ENCODE measurements around the gene LRRC38. TPM values are rescaled to one million over a fixed set of nuclear protein-coding genes. Genes with fewer than 3 reads are reported as not detected.
A peak's percentile ranks its signal among the peaks of the same experiment; 100 is the strongest.
"Not testable (repeated sequence)": the region's sequence is repeated elsewhere in the genome, so short reads cannot be mapped to it uniquely, and the experiment has no call there.

LRRC38 gene
- 1.4 TPM for total RNA-seq

GRCh38 chr1:13513895-13514546, at the start of gene LRRC38:
TSS of gene LRRC38 (minus strand) at chr1:13514003. CDS start at chr1:13513593, 410 bp downstream.
- no peak for DNase-seq

DNA sequence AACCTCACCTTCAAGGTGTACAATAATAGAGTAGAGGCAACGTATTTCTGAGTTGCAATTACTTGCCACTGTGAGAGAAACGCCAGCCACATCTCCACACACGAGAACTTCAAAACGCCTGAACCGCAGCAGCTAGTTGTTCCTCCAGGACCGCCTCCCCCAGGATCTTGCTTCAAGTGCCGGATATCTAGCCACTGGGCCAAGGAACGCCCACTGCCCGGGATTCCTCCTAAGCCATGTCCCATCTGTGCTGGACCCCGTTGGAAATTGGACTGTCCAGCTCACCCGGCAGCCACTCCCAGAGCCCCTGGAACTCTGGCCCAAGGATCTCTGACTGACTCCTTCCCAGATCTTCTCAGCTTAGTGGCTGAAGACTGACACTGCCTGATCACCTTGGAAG, 49.2 kb upstream of the LRRC38 start:
- not testable (repeated sequence) for DNase-seq

DNA sequence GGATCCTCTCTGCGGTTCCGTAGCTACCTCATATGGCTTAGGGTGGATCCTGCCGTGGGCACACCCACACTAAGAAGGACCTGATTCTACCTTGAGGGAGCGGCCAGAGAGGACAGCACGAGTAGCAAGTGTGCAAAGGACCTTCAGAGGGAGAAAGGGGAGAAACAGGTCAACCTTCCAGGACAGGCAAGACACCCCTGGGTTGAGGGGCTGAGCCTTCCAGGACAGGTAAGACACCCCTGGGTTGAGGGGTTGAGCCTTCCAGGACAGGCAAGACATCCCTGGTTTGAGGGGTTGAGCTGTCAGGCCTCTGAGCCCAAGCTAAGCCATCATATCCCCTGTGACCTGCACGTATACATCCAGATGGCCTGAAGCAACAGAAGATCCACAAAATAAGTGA, 46.7 kb upstream of the LRRC38 start:
- DNase-seq, result no peak

DNA sequence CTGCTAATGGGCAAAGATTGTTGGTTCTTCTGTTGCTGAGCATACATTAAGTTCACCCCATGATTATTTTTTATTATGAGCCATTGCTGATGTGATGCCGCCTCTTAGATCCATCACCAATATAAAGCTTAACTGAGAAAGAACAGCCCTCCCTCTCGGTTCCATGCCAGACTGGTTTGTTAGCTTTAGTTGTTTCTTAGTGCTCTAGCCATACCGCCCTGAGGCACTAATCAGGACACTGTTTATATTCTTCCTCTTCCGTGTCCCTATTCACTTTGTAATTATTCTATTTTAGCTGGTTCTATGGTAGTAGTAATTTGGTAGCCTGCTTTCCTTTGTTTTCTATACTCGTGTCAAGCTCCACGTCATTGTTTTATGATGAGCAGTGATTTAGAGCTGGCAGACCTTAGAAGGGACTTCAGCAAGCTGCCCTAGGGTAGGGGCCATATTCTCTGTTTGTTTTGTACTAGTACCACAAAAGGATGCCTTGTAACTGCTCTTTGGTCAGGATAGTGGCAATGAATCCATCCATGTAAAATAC, 42.5 kb upstream of the LRRC38 start:
- DNase-seq, result no peak

DNA sequence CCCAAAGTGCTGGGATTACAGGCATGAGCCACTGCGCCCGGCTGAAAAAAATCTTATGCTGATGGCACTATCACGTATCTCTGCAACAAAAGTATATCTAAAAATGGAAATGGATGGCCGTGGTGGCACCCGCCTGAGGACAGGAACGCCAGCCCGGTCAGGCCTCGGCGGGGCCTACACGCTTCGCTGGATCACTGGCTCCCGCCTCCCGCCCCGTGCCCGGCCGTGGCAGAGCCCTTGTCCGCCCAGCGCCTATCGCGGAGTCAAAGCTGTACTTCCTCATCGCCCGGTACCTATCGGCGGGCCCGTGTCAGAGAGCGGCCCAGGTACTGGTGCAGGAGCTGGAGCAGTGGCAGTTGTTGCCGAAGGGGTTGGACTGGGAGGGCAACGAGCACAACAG, 41.0 kb upstream of the LRRC38 start:
- DNase-seq, result no peak

DNA sequence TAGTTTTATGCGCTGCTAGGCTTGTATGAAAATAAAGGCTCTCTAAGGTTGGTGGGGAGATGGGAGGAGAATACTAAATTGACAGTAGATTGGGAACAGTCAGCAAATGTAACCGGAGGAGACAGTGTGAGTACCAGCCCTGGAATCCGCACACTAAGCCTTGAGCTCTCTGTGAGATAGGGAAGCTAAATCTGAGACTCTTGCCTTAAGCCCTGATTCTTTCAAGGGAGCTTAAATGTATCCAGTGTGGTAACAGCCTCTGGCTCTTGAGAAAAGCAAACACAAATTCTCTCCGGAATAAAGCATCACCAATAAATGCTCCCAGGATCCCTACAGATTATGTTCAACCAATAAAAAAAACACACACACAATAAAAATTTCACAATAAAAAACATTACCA, 36.9 kb upstream of the LRRC38 start:
- DNase-seq, result peak; percentile 53

DNA sequence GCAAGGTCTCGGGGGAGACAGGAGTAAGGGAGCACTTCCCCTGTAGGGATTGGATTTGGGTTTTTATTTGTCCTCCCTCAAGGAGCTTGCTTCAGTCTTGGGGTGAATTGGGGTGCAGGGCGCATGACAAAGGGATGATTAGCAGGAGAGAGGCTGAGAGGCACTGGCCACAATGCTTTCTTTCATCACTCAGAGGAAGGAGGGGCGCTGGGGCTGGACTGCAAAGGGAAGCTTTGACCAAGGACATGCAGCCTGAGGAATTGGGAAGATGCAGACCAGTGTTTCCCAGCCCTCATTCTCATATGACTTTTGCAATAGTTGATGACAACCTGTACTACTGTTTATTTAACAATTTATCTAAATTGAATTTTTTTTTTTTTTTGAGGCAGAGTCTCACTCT, 35.7 kb upstream of the LRRC38 start:
- no peak for DNase-seq

- DNase-seq, result no peak
Measured at GRCh38 chr1:13549021-13549420, 35.2 kb upstream of the LRRC38 start.

DNA sequence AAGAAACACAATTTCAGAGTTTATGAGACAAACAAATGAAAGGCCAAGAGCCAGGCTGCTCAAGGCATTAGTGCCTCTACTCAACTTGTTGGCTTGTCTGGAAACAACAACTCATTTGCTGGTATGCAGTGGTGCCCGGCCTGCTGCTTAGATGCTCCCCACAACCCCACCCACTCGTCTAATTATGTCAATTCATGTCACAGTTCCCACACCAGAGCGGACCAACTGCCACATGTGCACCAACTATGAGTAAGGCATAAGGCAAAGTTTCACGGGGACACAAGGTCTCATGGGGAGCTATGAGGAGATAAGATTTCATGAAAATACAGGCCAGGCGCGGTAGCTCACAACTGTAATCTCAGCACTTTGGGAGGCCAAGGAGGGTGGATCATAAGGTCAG, 34.5 kb upstream of the LRRC38 start:
- no peak for DNase-seq

GRCh38 chr1:13546791-13547190, 33.0 kb upstream of the LRRC38 start:
- no peak for DNase-seq

- DNase-seq, result no peak
Measured at GRCh38 chr1:13544221-13544556, 30.4 kb upstream of the LRRC38 start.

- no peak for DNase-seq
Measured at GRCh38 chr1:13543451-13544220, 29.8 kb upstream of the LRRC38 start.

DNA sequence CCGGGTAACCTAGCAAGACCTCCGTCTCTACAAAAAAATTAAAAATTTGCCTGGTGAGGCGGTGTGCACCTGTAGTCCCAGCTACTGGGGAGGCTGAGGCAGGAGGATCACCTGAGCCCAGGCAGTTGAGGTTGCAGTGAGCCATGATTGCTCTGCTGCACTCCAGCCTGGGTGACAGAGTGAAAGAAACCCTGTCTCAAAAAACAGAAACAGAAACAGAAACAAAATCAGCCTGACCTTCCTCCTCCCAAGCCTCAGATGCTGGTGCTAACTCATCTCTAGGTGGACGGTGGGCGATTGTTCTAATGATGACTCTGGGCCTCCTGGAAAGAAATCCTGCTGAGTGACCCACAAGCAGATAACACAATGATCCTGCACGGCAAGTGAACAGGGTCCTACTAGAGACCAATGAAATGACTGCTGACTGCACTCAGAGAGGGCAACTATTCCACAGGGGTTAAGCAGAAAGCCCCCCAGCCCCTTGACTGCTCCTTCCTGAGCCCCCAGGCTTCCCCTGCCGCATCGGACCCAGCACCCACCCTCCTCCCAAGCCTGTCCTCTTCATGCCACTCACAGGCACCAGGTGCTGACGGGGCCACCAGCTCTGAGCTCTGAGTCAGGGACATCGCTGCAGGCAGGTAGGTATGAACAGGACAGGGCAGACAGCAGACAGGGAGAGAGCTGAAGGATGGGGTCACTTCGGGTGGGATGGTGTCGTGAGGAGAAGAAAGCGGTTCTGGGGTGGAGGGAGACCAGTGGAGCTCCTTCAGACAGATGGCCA, 27.8 kb upstream of the LRRC38 start:
- DNase-seq, result no peak

- DNase-seq, result no peak
Measured at GRCh38 chr1:13540866-13541265, 27.1 kb upstream of the LRRC38 start.

DNA sequence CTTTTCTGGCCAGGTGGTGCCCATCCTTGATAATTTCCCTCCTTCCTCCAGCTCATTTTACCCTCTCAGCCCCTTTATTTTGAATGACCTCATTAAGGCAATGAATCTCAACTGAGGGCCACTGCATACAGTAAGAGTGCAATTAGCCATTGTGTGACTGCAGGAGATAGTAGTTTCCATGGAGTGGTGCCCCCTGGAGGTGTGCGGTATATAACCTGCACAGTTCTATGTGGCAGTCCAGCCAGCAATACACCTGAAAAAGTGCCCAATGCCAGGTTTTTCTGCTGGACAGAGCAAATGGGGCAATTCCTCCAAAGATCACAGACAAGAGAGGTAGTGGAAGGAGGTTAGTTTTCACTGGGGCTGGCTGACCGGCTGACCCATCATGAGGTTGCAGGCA, 25.9 kb upstream of the LRRC38 start:
- DNase-seq, result no peak

DNA sequence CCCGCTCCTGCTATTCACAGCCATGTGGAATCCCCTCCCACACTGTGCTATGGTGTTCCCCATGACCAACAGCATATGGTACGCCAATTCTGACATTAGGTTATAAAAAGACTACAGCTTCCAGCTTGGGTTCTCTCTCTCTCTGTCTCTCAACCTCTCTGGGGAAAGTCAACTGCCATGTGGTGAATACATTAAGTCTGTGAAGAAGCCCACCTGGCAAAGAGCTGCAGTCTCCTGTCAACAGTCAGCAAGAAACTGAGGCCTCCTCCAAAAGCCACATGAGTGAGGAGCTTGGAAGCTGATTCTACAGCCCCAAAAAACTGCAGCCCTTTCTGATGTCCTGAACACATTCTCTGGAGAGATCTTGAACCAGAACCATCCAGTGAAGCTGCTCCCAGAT, 25.0 kb upstream of the LRRC38 start:
- DNase-seq, result no peak

- no peak for DNase-seq
Measured at GRCh38 chr1:13536571-13536970, 22.8 kb upstream of the LRRC38 start.

GRCh38 chr1:13535227-13535626, 21.4 kb upstream of the LRRC38 start:
- no peak for DNase-seq

GRCh38 chr1:13528320-13528719, 14.5 kb upstream of the LRRC38 start:
- DNase-seq, result no peak

DNA sequence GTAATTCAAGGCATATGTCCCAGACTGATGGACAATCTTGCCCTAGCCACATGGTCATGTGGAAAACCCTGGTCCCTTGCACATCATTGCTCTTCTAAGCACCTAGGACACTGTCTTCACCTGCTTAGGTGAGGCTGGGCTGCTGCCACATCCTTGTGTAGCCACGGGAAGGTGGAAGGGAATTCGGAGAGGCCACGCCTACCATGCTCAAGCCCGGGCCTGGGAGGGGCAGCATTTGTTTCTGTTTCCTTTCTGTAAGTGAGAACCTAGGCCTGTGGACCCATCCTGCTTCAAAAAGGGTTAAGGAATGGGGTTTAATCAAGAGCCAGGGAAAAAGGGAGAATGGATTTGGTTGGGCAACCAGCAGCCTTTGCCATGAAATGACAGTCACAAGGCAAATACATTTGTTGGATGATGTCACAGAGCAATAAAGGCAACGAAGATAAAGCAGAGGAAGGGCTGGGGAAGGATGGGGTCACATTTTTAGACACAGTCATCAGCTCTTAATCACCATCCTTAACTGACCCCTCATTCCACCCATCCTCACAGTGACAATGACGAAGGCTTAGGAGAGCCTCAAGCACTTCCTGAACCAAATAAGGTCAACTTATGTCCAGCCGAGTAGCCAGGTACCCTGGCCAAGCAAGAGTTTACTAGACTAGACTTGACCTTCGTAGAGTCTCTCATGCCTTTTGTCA, 10.1 kb upstream of the LRRC38 start:
- no peak for DNase-seq

- no peak for DNase-seq
Measured at GRCh38 chr1:13520985-13521384, 7.2 kb upstream of the LRRC38 start.

DNA sequence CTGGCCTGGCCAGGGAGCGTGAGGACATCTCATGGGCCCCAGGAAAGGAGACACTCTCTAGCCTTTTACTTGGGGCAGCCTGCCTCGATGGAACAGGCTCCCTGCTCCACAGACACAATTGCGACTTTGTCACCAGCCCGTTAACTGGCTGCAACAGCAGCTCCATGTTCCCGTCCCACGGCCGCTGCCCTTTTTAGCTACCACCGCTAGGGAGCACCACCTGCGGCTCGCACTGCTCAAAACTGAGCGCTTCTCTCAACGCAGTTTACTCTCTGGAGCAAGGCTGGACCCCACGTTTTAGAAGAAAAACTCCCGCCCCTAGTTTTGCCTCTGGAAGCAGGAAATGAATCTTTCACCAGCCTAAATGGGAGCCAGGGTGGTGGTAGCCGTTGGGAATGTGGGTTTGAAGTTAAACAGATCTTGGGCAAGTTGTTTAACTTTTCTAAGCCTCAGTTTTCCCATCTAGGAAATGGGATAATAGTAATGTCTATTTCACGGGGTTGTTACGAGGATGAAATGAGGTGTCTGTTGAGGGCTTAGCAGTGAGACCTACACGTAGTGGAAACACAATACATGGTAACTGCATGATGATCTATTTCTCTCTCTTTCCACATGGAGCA, 3.5 kb upstream of the LRRC38 start:
- no peak for DNase-seq
